ENCODE measurements around the gene UQCC3. TPM values are rescaled to one million over a fixed set of nuclear protein-coding genes. Genes with fewer than 3 reads are reported as not detected.

Gene UQCC3
- total and polyA plus RNA-seq, 2 donors from 2014 or later, result 7.6 to 24.8 TPM

DNA sequence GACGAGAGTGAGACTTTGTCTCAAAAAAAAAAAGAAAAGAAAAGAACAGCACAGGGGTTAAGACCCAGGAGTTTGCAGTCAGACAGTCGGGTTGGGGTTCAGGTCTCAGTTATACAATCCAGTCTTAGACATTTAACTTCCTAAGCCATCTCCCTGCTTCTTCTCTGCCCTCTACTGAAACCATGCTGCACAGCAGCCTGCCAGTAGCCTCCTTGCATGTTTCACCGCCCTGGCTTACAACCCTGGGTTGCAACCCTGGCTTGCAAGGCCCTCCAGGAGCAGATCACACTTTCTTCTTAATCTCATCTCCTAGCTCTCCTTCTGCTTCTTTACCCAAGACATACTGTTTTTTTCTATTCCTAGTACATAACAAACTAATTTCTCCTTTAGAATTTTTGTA, 43.8 kb upstream of the UQCC3 start:
- intact Hi-C loops (cut with DNase I), result no loop called here
- Histone ChIP-seq H3K9me3 (ENCODE audit: control insufficient read depth in 2 of 3, insufficient read depth in 1 of 3, low read length in 3 of 3) (no peaks in the 10 kb centered on the region), H3K4me1 (ENCODE audit: control insufficient read depth in 2 of 3, insufficient read depth in 2 of 3, low read depth in 1 of 3, low read length in 3 of 3) (no peaks in the 10 kb centered on the region), H3K27me3 (ENCODE audit: control insufficient read depth, insufficient read depth, low read length) (no peaks in the 10 kb centered on the region), H3K4me3 (ENCODE audit: low read length in 3 of 3) (no peak overlapping the region), H3K27ac (ENCODE audit: low read depth in 2 of 2, low read length in 2 of 2) (no peak overlapping the region), H3K36me3 (ENCODE audit: control insufficient read depth in 2 of 3, insufficient read depth in 3 of 3, low read length in 3 of 3) (peaks cover 22 to 71% (median 56%) of the 10 kb centered on the region in 3 donors), H3K9ac (ENCODE audit: low read length in 3 of 3) (no peak overlapping the region)
- FAIRE-seq (no peak), DNase-seq (no peak)
- TF ChIP-seq CTCF (IDR thresholded peaks at IDR 0.05; ENCODE audit: borderline replicate concordance, extremely low read depth, insufficient read depth), result no peak

GRCh38 chr11:62632492-62632891, 39.0 kb upstream of the UQCC3 start:
- no peak for TF ChIP-seq CTCF (IDR thresholded peaks at IDR 0.05; ENCODE audit: borderline replicate concordance, extremely low read depth, insufficient read depth)
- intact Hi-C loops (cut with DNase I), result no loop called here
- DNase-seq, result no peak
- Histone ChIP-seq H3K4me3 (ENCODE audit: low read length in 3 of 3) (no peak overlapping the region), H3K27me3 (ENCODE audit: control insufficient read depth, insufficient read depth, low read length) (no peaks in the 10 kb centered on the region), H3K27ac (ENCODE audit: low read depth in 2 of 2, low read length in 2 of 2) (no peak overlapping the region), H3K36me3 (ENCODE audit: control insufficient read depth in 2 of 3, insufficient read depth in 3 of 3, low read length in 3 of 3) (peaks cover 24 to 75% (median 60%) of the 10 kb centered on the region in 3 donors), H3K9ac (ENCODE audit: low read length in 3 of 3) (no peak overlapping the region), H3K4me1 (ENCODE audit: control insufficient read depth in 2 of 3, insufficient read depth in 2 of 3, low read depth in 1 of 3, low read length in 3 of 3) (no peaks in the 10 kb centered on the region), H3K9me3 (ENCODE audit: control insufficient read depth in 2 of 3, insufficient read depth in 1 of 3, low read length in 3 of 3) (no peaks in the 10 kb centered on the region)
- FAIRE-seq, result no peak

DNA sequence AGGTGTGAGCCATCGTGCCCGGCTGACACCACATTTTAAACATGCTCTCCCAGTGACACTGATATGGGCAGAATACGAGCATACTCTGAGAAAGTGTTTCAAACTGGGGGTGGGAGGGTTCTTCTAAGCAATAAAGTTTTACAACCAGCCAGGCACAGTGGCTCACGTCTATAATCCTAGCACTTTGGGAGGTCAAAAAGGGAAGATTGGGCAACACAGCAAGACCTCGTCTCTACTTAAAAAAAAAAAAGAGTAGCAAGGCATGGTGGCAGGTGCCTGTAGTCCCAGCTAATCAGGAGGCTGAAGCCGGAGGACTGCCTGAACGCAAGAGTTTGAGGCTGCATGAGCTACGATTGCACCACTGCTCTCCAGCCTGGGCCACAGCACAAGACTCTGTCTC, 27.3 kb upstream of the UQCC3 start:
- H3K4me3 ChIP-seq (ENCODE audit: low read length in 3 of 3), result no peak overlapping the region
- TF ChIP-seq CTCF (IDR thresholded peaks at IDR 0.05; ENCODE audit: borderline replicate concordance, extremely low read depth, insufficient read depth), result no peak
- H3K9me3 ChIP-seq (ENCODE audit: control insufficient read depth in 2 of 3, insufficient read depth in 1 of 3, low read length in 3 of 3), result no peaks in the 10 kb centered on the region
- FAIRE-seq (no peak), DNase-seq (no peak)
- H3K4me1 ChIP-seq (ENCODE audit: control insufficient read depth in 2 of 3, insufficient read depth in 2 of 3, low read depth in 1 of 3, low read length in 3 of 3), result peaks cover 0 to 13% (median 2%) of the 10 kb centered on the region in 3 donors
- H3K27me3 ChIP-seq (ENCODE audit: control insufficient read depth, insufficient read depth, low read length), result no peaks in the 10 kb centered on the region
- peaks cover 0 to 29% (median 2%) of the 10 kb centered on the region in 3 donors for H3K36me3 ChIP-seq (ENCODE audit: control insufficient read depth in 2 of 3, insufficient read depth in 3 of 3, low read length in 3 of 3)
- no peak overlapping the region for H3K27ac ChIP-seq (ENCODE audit: low read depth in 2 of 2, low read length in 2 of 2)
- H3K9ac ChIP-seq (ENCODE audit: low read length in 3 of 3), result no peak overlapping the region
- intact Hi-C loops (cut with DNase I), result no loop called here

DNA sequence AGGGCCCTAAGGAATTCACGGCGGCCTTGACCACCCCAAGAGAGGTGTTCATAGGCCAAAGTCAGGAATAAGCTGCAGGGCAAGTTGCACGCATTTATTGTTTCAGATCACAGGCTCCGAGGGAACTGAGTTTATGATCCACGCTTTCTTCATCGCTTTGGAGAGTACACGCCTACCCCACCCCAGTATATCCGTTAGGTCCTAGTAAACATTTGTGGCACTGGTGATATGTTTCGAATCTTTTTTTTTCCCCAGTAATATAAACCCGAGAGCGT, 25.9 kb upstream of the UQCC3 start:
- Histone ChIP-seq H3K4me1 (ENCODE audit: control insufficient read depth in 2 of 3, insufficient read depth in 2 of 3, low read depth in 1 of 3, low read length in 3 of 3) (peaks cover 0 to 13% (median 2%) of the 10 kb centered on the region in 3 donors), H3K9me3 (ENCODE audit: control insufficient read depth in 2 of 3, insufficient read depth in 1 of 3, low read length in 3 of 3) (no peaks in the 10 kb centered on the region), H3K9ac (ENCODE audit: low read length in 3 of 3) (peak overlapping the region; percentile 89 to 94 (median 91)), H3K27ac (ENCODE audit: low read depth in 2 of 2, low read length in 2 of 2) (peak overlapping the region; percentile 82 to 91), H3K36me3 (ENCODE audit: control insufficient read depth in 2 of 3, insufficient read depth in 3 of 3, low read length in 3 of 3) (peaks cover 0 to 31% (median 5%) of the 10 kb centered on the region in 3 donors), H3K4me3 (ENCODE audit: low read length in 3 of 3) (peak overlapping the region; percentile 86 to 95 (median 93)), H3K27me3 (ENCODE audit: control insufficient read depth, insufficient read depth, low read length) (no peaks in the 10 kb centered on the region)
- no peak for DNase-seq
- FAIRE-seq, result no peak
- intact Hi-C loops (cut with DNase I), result no loop called here
- TF ChIP-seq CTCF (IDR thresholded peaks at IDR 0.05; ENCODE audit: borderline replicate concordance, extremely low read depth, insufficient read depth), result no peak

Data from kidney (tissue), 14 donors.